Skeletal muscle tissue (tissue), 4 donors: ENCODE measurements around the gene DGKG. TPM values are rescaled to one million over a fixed set of nuclear protein-coding genes. Genes with fewer than 3 reads are reported as not detected.

ENCODE experiments used
- H3K27ac ChIP-seq: one replicate; pipeline ENCODE4 v1.7.0; 2013; ENCODE audit warnings: mild to moderate bottlenecking, low read depth, low read length, inconsistent platforms
- H3K27me3 ChIP-seq, 3 donors: one replicate each; pipeline ENCODE4 v1.7.0; 2013; ENCODE audit warnings: low read length in 3 of 3; ENCODE audit not compliant: control insufficient read depth in 3 of 3, insufficient read depth in 3 of 3
- H3K36me3 ChIP-seq, 3 donors: one replicate each; pipeline ENCODE4 v1.7.0; 2013; ENCODE audit warnings: low read length in 3 of 3; ENCODE audit not compliant: control insufficient read depth in 3 of 3, insufficient read depth in 3 of 3
- H3K4me1 ChIP-seq, 3 donors: one replicate each; pipeline ENCODE4 v1.7.0; 2013; ENCODE audit warnings: low read length in 3 of 3, mild to moderate bottlenecking in 3 of 3; ENCODE audit not compliant: control insufficient read depth in 3 of 3, insufficient read depth in 3 of 3
- H3K4me3 ChIP-seq, 3 donors: one replicate each; pipeline ENCODE4 v1.7.0; 2013; ENCODE audit warnings: low read length in 3 of 3
- H3K9ac ChIP-seq, 3 donors: one replicate each; pipeline ENCODE4 v1.7.0; 2013; ENCODE audit warnings: low read length in 3 of 3, mild to moderate bottlenecking in 3 of 3, moderate library complexity in 2 of 3, low read depth in 1 of 3
- H3K9me3 ChIP-seq, 3 donors: one replicate each; pipeline ENCODE4 v1.7.0; 2013; ENCODE audit warnings: low read length in 3 of 3; ENCODE audit not compliant: control insufficient read depth in 3 of 3
- total RNA-seq: library from RNA; depleted of rRNA; stranded (reverse); fragments of >200 nt; gene quantifications from one replicate; pipeline ENCODE4 v1.2.3, GENCODE V29; 2014
- donor health status: Osteomylitis.

DGKG gene
- total RNA-seq, 1 donor from 2014 or later = 2.6 TPM

DNA sequence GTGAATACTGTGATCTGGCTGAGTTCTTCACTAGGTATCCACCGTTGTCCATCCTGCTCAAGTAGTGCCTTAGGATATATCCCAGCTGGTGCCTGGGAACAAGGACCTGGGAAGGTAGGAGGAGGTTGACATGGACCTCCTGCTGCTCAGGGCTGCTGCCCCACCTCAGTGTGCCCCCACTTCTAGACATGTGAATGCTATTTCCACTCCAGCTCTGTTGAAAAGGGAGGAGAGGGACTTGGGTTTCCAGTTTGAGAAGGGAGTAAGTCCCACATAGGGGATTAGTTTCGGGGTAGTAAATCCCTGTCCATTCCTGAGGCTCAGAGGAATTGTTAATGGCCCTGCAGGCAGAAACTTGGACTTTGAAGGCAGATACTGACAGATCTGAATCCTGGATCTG, 220.2 kb downstream of the DGKG start:
- no peak overlapping the region for H3K9ac ChIP-seq
- H3K36me3 ChIP-seq = no peaks in the 10 kb centered on the region
- H3K9me3 ChIP-seq = no peaks in the 10 kb centered on the region
- no peak overlapping the region for H3K4me3 ChIP-seq
- H3K4me1 ChIP-seq = no peaks in the 10 kb centered on the region
- H3K27ac ChIP-seq = no peak overlapping the region
- H3K27me3 ChIP-seq = no peaks in the 10 kb centered on the region

DNA sequence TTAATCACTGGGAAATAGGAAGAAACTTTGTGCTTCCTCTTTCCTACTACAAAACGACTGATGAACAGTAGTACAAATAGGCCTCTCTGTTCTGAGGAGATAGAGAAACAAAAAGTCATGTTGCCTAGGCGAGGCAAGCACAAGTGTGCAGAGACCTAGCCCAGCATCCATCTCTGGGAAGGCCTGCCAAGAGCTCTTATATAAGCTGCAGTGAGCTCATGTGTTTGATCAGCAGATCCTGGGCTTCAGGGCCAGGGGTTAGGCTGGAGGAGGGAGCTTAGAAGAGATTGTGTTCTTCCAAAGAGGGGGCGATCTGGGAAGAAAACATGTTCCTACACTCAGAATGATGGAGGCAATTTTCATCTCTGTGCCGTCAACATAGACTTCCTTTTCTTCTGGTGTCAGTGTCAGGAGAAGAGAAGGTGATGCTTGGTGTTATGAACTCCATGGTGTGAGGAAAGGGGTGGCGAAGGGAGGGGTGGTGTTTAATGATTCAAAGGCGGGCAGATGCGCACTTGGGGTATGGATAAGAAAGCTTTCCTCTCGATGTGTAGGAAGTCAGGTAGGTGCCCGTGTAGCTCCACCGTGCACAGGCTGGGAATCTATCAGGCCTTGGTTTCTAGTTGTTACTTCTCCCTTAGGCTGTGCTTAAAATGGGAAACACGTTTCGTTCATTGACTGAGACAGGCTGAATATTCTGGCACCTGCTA, 223.6 kb downstream of the DGKG start:
- Histone ChIP-seq H3K4me1 (no peaks in the 10 kb centered on the region), H3K9me3 (no peaks in the 10 kb centered on the region), H3K27me3 (no peaks in the 10 kb centered on the region), H3K27ac (no peak overlapping the region), H3K36me3 (no peaks in the 10 kb centered on the region), H3K4me3 (no peak overlapping the region), H3K9ac (no peak overlapping the region)

DNA sequence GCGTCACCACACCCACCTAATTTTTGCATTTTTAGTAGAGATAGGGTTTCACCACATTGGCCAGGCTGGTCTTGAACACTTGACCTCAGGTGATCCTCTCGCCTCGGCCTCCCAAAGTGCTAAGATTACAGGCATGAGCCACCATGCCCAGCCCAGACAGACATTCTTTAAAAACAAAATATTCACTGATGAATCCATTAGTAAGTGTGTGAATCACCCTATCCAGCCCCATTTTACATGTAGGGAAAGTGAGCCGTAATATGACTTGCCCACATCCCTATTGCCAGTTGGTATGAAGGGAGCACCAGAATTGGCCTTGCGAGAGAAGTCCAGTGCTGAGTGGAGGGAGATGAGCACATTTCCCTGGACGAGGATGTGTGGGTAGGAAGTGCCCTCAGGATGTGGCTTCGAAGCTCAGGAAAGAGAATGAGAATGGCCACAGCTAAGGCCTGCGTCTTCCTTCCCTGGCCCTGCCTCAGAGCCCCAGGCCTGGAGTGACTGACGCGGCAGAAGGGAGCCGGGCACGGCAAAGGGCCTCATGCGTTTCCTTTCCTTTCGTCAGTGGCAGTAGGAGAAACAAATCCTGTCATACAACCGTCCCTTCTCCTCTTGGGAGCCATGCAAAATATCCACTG, 224.9 kb downstream of the DGKG start:
- Histone ChIP-seq H3K27ac (no peak overlapping the region), H3K4me3 (no peak overlapping the region), H3K9ac (no peak overlapping the region), H3K9me3 (no peaks in the 10 kb centered on the region), H3K27me3 (no peaks in the 10 kb centered on the region), H3K4me1 (no peaks in the 10 kb centered on the region), H3K36me3 (no peaks in the 10 kb centered on the region)

DNA sequence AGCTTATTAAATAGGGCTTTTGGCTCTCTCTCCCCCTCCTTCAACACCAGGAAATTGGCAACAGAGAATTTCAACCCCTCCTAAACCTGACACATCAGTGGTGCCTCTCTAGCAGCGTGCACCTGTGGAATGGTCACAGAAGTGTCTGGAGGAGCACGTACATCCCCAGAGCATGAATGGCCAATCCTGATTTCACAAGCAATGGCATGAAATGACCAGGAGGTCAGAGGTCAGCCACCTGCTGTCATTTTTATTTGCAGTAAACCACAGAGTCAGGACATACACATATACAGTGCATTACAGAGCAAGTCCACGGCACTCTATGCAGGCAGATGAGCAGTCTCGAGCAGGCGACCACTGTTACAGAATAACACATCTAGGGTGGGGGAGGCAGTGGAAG, 228.1 kb downstream of the DGKG start:
- Histone ChIP-seq H3K9me3 (no peaks in the 10 kb centered on the region), H3K27ac (no peak overlapping the region), H3K4me1 (no peaks in the 10 kb centered on the region), H3K4me3 (no peak overlapping the region), H3K9ac (no peak overlapping the region), H3K27me3 (no peaks in the 10 kb centered on the region), H3K36me3 (no peaks in the 10 kb centered on the region)

DNA sequence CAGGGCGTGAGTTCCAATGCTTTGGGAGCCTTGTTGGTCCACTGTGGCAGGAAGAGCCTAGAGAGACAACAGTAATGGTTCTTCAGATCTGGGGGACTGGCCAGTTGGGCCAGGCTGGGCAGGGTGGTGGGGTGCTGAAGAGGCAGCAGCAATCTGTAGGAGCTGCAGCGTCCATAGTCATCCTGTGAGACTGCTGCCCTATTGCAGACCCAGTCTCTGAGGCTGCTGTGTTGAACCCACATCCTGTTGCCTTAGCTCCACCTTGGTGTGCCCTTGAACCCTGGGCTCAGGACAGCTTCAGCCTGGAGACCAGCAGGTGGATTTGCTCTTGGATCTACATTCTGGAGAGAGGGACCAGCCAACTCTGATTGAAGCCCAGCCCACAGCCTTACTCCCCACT, 229.5 kb downstream of the DGKG start:
- Histone ChIP-seq H3K9me3 (no peaks in the 10 kb centered on the region), H3K27me3 (no peaks in the 10 kb centered on the region), H3K4me1 (no peaks in the 10 kb centered on the region), H3K9ac (no peak overlapping the region), H3K27ac (no peak overlapping the region), H3K4me3 (no peak overlapping the region), H3K36me3 (no peaks in the 10 kb centered on the region)

DNA sequence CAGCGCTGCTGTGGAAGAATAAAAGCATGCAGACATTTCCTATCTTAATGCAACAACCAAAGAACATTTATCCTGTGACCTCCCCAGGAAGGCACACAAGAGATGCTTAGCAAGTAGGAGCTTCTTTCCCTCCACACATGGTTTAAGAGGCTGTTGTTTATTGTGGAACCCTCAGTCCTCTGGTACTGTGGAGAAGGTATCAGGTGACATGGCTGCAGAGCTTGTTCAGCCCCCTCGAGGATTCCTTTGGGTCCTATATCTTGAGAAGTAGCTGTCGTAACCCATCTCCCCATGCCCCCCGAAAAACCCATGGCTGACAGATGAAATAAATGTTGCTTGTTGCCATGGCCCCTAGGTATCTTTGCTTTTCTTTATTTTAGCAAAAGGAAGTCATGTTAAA, 232.8 kb downstream of the DGKG start:
- no peaks in the 10 kb centered on the region for H3K9me3 ChIP-seq

DNA sequence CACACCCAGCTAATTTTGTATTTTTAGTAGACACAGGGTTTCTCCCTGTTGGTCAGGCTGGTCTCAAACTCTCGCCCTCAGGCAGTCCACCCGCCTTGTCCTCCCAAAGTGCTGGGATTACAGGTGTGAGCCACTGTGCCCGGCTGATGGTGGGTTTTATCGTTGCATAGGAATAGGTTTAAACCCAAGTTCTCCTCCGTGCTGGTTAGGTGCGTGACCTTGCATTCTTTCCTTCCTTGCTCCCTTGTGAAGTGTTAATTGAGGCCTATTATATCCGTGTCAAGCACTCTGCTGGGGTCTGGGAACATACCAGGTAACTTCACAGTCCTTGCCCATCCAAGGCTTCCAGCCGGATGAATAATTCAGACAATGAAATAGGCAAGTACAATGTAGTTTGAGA, 233.9 kb downstream of the DGKG start:
- no peaks in the 10 kb centered on the region for H3K36me3 ChIP-seq
- H3K27ac ChIP-seq = no peak overlapping the region
- no peaks in the 10 kb centered on the region for H3K4me1 ChIP-seq
- H3K27me3 ChIP-seq = no peaks in the 10 kb centered on the region
- H3K9ac ChIP-seq = no peak overlapping the region
- no peaks in the 10 kb centered on the region for H3K9me3 ChIP-seq
- no peak overlapping the region for H3K4me3 ChIP-seq

More for the DNA sequence above, 232.8 kb downstream of the DGKG start:
- Histone ChIP-seq H3K27ac (no peak overlapping the region), H3K4me1 (no peaks in the 10 kb centered on the region), H3K27me3 (no peaks in the 10 kb centered on the region), H3K9ac (no peak overlapping the region), H3K4me3 (no peak overlapping the region), H3K36me3 (no peaks in the 10 kb centered on the region)

DNA sequence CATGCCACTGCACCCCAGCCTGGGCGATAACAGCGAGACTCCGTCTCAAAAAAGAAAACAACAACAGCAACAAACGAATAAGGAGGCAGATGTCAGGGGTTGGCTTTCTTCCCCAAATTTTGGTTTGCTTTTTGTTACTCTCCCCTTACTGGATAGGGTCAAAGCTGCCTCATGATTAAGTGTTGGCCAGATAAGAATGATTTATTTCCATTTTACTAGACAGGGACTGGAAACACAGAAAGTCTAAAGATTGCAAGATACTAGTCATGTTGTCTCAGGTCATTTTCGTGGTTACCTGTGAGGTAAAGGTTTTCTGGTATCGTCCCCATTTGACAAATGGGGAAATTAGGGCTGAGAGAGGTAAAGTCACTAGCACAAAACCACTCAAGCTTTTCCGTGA, 234.6 kb downstream of the DGKG start:
- H3K27ac ChIP-seq = no peak overlapping the region
- H3K9me3 ChIP-seq = no peaks in the 10 kb centered on the region
- no peaks in the 10 kb centered on the region for H3K27me3 ChIP-seq
- no peaks in the 10 kb centered on the region for H3K4me1 ChIP-seq
- no peaks in the 10 kb centered on the region for H3K36me3 ChIP-seq
- H3K9ac ChIP-seq = no peak overlapping the region
- H3K4me3 ChIP-seq = no peak overlapping the region

DNA sequence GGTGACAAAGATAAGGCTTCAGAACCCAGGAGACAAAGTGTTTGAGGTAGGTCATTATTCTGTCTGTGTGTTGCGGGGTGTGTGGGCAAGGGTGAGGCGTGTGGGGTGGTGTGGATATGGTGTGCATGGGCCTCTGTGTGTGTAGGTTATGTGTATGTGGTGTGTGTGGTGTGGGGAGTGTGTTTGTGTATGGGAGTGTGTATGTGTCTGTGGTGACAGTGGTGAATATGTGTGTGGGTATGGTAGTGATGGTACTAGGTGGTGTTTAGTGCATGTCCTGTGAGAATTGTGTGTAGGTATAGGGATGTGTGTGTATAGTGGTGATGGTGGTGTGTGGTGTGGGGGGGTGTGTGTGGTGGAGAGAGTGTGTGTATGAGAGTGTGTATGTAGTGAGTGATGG, 236.9 kb downstream of the DGKG start:
- H3K27ac ChIP-seq = no peak overlapping the region
- H3K4me3 ChIP-seq = no peak overlapping the region
- H3K9ac ChIP-seq = no peak overlapping the region
- H3K4me1 ChIP-seq = no peaks in the 10 kb centered on the region
- no peaks in the 10 kb centered on the region for H3K36me3 ChIP-seq
- H3K27me3 ChIP-seq = peaks cover 0 to 2% (median 0%) of the 10 kb centered on the region in 3 donors
- H3K9me3 ChIP-seq = no peaks in the 10 kb centered on the region

DNA sequence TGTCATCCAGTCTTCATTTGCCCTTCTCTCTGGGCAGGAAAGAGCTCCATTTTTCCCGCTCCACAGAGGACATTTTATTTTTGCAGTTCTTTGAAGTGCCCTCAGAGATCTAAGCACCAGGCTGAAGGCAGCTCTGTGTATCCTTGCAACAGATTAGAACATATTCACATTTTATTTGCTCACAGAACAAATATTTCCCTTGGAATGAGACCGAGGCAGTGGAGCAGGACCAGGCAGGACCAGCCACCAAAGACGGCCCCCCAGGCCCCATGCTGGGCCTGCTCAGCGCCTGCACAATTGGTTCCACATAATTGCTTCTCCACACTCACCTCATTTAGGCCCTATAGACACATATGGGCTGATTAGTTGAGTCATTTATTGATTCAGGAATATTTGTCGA, 237.4 kb downstream of the DGKG start:
- Histone ChIP-seq H3K27me3 (peaks cover 0 to 2% (median 0%) of the 10 kb centered on the region in 3 donors), H3K4me3 (no peak overlapping the region), H3K4me1 (no peaks in the 10 kb centered on the region), H3K9me3 (no peaks in the 10 kb centered on the region), H3K27ac (no peak overlapping the region), H3K36me3 (no peaks in the 10 kb centered on the region), H3K9ac (no peak overlapping the region)
